Measurements from ENCODE around the gene RUNX1.

RUNX1 gene

DNA sequence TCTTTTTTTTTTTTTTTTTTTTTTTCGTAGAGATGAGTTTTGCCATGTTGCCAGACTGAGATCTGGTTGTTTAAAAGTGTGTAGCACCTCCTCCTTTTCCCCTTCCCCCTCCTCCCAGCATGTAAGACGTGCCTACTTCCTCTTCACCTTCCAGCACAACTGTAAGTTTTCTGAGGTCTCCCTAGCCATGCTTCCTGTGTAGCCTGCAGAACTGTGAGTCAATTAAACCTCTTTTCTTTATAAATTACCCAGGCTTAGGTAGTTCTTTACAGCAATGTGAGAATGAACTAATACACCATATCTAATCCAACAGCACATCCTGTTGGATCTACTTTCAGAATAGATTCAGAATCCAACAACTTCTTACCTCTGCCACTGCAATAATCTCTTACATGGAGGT lies 269.2 kb downstream of the RUNX1 start:
- Histone ChIP-seq H3K9ac (ENCODE audit: low read depth, low read length) (no peak overlapping the region), H3K27me3 (ENCODE audit: insufficient read depth, low read length) (no peaks in the 10 kb centered on the region), H3K4me1 (ENCODE audit: insufficient read depth, low read length) (no peaks in the 10 kb centered on the region), H3K36me3 (ENCODE audit: insufficient read depth, low read depth, low read length) (no peaks in the 10 kb centered on the region), H3K27ac (ENCODE audit: low read length) (no peak overlapping the region), H3K9me3 (ENCODE audit: insufficient read depth, low read depth, low read length) (no peaks in the 10 kb centered on the region), H3K4me3 (ENCODE audit: low read length) (no peak overlapping the region)

DNA sequence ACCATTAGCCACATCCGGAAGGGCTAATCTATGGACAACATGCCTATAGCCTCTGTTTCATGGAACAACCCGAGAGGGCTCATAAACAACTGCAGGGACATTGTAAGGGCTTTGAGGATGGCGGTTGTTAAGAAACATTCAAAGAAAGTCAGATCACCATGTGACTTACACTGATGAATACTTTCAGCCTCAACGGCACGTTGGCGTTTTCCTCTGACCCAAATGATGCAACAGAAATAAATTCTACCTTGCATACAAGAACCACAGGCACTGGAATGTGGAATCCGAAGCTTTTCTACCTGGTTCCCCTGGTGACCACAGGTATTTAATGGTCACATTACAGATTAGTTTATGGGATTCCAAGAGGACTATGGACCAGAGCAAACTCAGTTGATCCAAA lies 273.3 kb downstream of the RUNX1 start:
- Histone ChIP-seq H3K9ac (ENCODE audit: low read depth, low read length) (no peak overlapping the region), H3K36me3 (ENCODE audit: insufficient read depth, low read depth, low read length) (no peaks in the 10 kb centered on the region), H3K4me3 (ENCODE audit: low read length) (no peak overlapping the region), H3K4me1 (ENCODE audit: insufficient read depth, low read length) (no peaks in the 10 kb centered on the region), H3K27ac (ENCODE audit: low read length) (no peak overlapping the region), H3K27me3 (ENCODE audit: insufficient read depth, low read length) (no peaks in the 10 kb centered on the region), H3K9me3 (ENCODE audit: insufficient read depth, low read depth, low read length) (no peaks in the 10 kb centered on the region)

DNA sequence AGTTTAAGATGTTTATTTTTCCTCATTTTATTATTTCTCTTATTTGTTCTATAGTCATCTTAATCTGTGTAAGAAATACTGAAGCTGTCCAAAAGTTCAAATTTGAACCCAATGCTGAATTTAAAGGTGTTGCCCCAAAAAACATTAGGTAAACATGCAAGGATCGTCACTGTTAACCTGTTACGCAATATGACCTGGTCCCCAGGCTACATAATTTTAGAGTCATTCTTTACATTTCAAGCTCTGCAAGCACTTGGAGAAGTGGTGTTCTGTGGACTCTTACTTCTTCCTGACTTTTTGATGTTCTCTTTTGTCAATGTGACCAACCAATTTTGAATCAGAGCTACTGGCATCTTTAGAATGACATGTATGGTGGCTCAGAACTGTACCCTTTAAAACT lies 274.4 kb downstream of the RUNX1 start:
- H3K36me3 ChIP-seq (ENCODE audit: insufficient read depth, low read depth, low read length): no peaks in the 10 kb centered on the region
- H3K27ac ChIP-seq (ENCODE audit: low read length): no peak overlapping the region
- H3K4me1 ChIP-seq (ENCODE audit: insufficient read depth, low read length): no peaks in the 10 kb centered on the region
- no peaks in the 10 kb centered on the region for H3K9me3 ChIP-seq (ENCODE audit: insufficient read depth, low read depth, low read length)
- H3K27me3 ChIP-seq (ENCODE audit: insufficient read depth, low read length): no peaks in the 10 kb centered on the region
- H3K4me3 ChIP-seq (ENCODE audit: low read length): no peak overlapping the region
- H3K9ac ChIP-seq (ENCODE audit: low read depth, low read length): no peak overlapping the region

DNA sequence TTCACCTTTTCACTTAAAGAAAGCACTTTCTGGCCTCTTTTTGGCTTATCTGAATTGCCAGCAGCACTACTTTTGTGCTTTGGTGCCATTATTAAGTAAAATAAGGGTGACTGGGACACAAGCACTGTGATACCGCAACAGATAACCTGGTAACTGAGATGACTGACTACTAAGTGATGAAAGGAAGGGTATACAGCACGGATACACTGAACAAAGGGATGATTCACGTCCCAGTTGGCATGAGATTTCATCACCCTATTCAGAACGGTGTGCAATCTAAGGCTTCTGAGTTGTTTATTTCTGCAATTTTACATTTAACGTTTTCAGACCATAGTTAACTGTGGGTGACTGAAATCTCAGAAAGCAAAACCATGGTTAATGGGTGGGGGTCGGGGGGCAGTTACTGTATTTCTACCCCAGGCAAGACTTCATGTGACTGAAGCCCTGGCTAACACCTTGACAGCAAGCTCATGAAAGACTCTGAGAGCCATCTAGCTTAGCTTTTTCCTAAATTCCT lies 277.5 kb downstream of the RUNX1 start:
- H3K4me1 ChIP-seq (ENCODE audit: insufficient read depth, low read length): no peaks in the 10 kb centered on the region
- H3K27ac ChIP-seq (ENCODE audit: low read length): no peak overlapping the region
- H3K9me3 ChIP-seq (ENCODE audit: insufficient read depth, low read depth, low read length): no peaks in the 10 kb centered on the region
- no peaks in the 10 kb centered on the region for H3K27me3 ChIP-seq (ENCODE audit: insufficient read depth, low read length)
- no peak overlapping the region for H3K9ac ChIP-seq (ENCODE audit: low read depth, low read length)
- H3K4me3 ChIP-seq (ENCODE audit: low read length): no peak overlapping the region
- no peaks in the 10 kb centered on the region for H3K36me3 ChIP-seq (ENCODE audit: insufficient read depth, low read depth, low read length)

DNA sequence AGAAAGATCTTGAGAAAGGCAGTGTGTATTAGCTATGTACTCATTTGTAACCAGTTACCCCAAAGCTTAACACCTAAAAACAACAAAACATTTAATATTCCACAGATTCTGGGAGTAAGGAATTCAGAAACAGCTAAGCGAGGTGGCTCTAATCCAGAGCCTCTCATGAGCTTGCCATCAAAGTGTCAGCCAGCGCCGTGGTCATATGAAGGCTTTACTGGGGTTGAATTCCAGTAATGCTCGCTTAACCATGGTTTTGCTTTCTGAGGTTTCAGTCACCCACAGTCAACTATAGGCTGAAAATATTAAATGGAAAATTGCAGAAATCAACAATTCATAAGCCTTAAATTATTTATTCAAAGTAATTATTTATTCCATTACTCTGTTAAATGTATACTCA lies 278.5 kb downstream of the RUNX1 start:
- H3K4me1 ChIP-seq (ENCODE audit: insufficient read depth, low read length): no peaks in the 10 kb centered on the region
- no peaks in the 10 kb centered on the region for H3K36me3 ChIP-seq (ENCODE audit: insufficient read depth, low read depth, low read length)
- H3K27ac ChIP-seq (ENCODE audit: low read length): no peak overlapping the region
- H3K27me3 ChIP-seq (ENCODE audit: insufficient read depth, low read length): no peaks in the 10 kb centered on the region
- H3K4me3 ChIP-seq (ENCODE audit: low read length): no peak overlapping the region
- H3K9ac ChIP-seq (ENCODE audit: low read depth, low read length): no peak overlapping the region
- H3K9me3 ChIP-seq (ENCODE audit: insufficient read depth, low read depth, low read length): no peaks in the 10 kb centered on the region

GRCh38 chr21:34768326-34768725 lies 280.8 kb downstream of the RUNX1 start:
- no peak overlapping the region for H3K27ac ChIP-seq (ENCODE audit: low read length)
- no peaks in the 10 kb centered on the region for H3K27me3 ChIP-seq (ENCODE audit: insufficient read depth, low read length)
- no peaks in the 10 kb centered on the region for H3K4me1 ChIP-seq (ENCODE audit: insufficient read depth, low read length)
- H3K9me3 ChIP-seq (ENCODE audit: insufficient read depth, low read depth, low read length): no peaks in the 10 kb centered on the region
- H3K36me3 ChIP-seq (ENCODE audit: insufficient read depth, low read depth, low read length): no peaks in the 10 kb centered on the region
- no peak overlapping the region for H3K4me3 ChIP-seq (ENCODE audit: low read length)
- no peak overlapping the region for H3K9ac ChIP-seq (ENCODE audit: low read depth, low read length)

- H3K9me3 ChIP-seq (ENCODE audit: insufficient read depth, low read depth, low read length): no peaks in the 10 kb centered on the region
- no peaks in the 10 kb centered on the region for H3K4me1 ChIP-seq (ENCODE audit: insufficient read depth, low read length)
- no peak overlapping the region for H3K9ac ChIP-seq (ENCODE audit: low read depth, low read length)
- no peak overlapping the region for H3K27ac ChIP-seq (ENCODE audit: low read length)
- no peak overlapping the region for H3K4me3 ChIP-seq (ENCODE audit: low read length)
- no peaks in the 10 kb centered on the region for H3K36me3 ChIP-seq (ENCODE audit: insufficient read depth, low read depth, low read length)
- H3K27me3 ChIP-seq (ENCODE audit: insufficient read depth, low read length): no peaks in the 10 kb centered on the region
Observed at GRCh38 chr21:34766862-34767261, 282.2 kb downstream of the RUNX1 start.

- Histone ChIP-seq H3K27ac (ENCODE audit: low read length) (no peak overlapping the region), H3K36me3 (ENCODE audit: insufficient read depth, low read depth, low read length) (no peaks in the 10 kb centered on the region), H3K27me3 (ENCODE audit: insufficient read depth, low read length) (no peaks in the 10 kb centered on the region), H3K9ac (ENCODE audit: low read depth, low read length) (no peak overlapping the region), H3K9me3 (ENCODE audit: insufficient read depth, low read depth, low read length) (no peaks in the 10 kb centered on the region), H3K4me3 (ENCODE audit: low read length) (no peak overlapping the region), H3K4me1 (ENCODE audit: insufficient read depth, low read length) (no peaks in the 10 kb centered on the region)
Observed at GRCh38 chr21:34765619-34766018, 283.5 kb downstream of the RUNX1 start.

DNA sequence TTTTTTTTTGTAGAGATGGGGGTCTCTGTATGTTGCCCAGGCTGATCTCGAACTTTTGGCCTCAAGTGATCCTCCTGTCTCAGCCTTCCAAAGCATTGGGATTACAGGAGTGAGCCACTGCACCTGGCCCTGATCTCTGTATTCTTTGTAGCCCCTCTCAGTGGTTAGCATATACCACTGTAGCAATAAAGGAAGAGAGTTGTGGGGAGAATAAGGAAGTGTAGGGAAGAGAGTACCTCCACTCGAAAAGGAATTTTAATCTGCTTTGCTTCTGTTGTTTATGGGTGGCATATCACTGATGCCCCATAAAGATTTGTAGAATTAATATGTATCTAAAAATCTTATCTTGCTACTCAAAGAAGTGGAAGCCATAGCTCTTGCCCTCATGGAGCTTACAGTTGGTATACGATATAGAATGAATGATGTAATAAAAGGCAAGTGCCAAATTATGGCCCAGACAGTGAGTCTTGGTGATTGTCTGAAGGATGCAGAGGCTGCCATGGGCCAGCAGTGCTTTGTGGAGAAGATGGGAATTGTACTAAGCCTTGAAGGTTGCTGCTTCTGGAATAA lies 284.3 kb downstream of the RUNX1 start:
- no peak overlapping the region for H3K27ac ChIP-seq (ENCODE audit: low read length)
- H3K27me3 ChIP-seq (ENCODE audit: insufficient read depth, low read length): no peaks in the 10 kb centered on the region
- H3K4me3 ChIP-seq (ENCODE audit: low read length): no peak overlapping the region
- no peaks in the 10 kb centered on the region for H3K4me1 ChIP-seq (ENCODE audit: insufficient read depth, low read length)
- no peaks in the 10 kb centered on the region for H3K9me3 ChIP-seq (ENCODE audit: insufficient read depth, low read depth, low read length)
- H3K36me3 ChIP-seq (ENCODE audit: insufficient read depth, low read depth, low read length): no peaks in the 10 kb centered on the region
- H3K9ac ChIP-seq (ENCODE audit: low read depth, low read length): no peak overlapping the region

DNA sequence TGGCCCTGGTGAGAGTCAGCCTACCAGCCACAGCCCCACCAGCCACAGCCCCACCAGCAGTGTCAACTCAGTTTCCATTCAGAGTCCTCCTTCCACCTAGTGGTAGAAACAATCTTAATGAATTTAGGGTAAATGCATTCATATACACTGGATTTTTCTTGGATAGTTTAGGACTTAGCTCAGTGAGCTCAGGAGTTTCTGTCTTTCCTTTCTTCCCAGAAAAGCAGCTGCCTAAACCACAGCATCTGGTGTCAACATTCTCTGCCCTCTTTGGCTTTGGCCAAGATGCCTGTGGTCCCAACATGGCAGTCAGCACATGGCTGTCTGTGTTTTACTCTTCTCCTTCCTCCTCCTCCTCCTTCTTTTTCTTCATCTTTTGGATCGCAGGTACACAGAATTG lies 286.3 kb downstream of the RUNX1 start:
- Histone ChIP-seq H3K4me3 (ENCODE audit: low read length) (no peak overlapping the region), H3K9ac (ENCODE audit: low read depth, low read length) (no peak overlapping the region), H3K9me3 (ENCODE audit: insufficient read depth, low read depth, low read length) (no peaks in the 10 kb centered on the region), H3K27me3 (ENCODE audit: insufficient read depth, low read length) (no peaks in the 10 kb centered on the region), H3K4me1 (ENCODE audit: insufficient read depth, low read length) (no peaks in the 10 kb centered on the region), H3K27ac (ENCODE audit: low read length) (no peak overlapping the region), H3K36me3 (ENCODE audit: insufficient read depth, low read depth, low read length) (no peaks in the 10 kb centered on the region)

- Histone ChIP-seq H3K4me1 (ENCODE audit: insufficient read depth, low read length) (no peaks in the 10 kb centered on the region), H3K36me3 (ENCODE audit: insufficient read depth, low read depth, low read length) (no peaks in the 10 kb centered on the region), H3K4me3 (ENCODE audit: low read length) (no peak overlapping the region), H3K27me3 (ENCODE audit: insufficient read depth, low read length) (no peaks in the 10 kb centered on the region), H3K9ac (ENCODE audit: low read depth, low read length) (no peak overlapping the region), H3K9me3 (ENCODE audit: insufficient read depth, low read depth, low read length) (no peaks in the 10 kb centered on the region), H3K27ac (ENCODE audit: low read length) (no peak overlapping the region)
Observed at GRCh38 chr21:34761758-34762330, 287.3 kb downstream of the RUNX1 start.

GRCh38 chr21:34754690-34755647 lies 294.1 kb downstream of the RUNX1 start:
- Histone ChIP-seq H3K9me3 (ENCODE audit: insufficient read depth, low read depth, low read length) (no peaks in the 10 kb centered on the region), H3K27me3 (ENCODE audit: insufficient read depth, low read length) (no peaks in the 10 kb centered on the region), H3K9ac (ENCODE audit: low read depth, low read length) (no peak overlapping the region), H3K27ac (ENCODE audit: low read length) (no peak overlapping the region), H3K4me1 (ENCODE audit: insufficient read depth, low read length) (no peaks in the 10 kb centered on the region), H3K4me3 (ENCODE audit: low read length) (no peak overlapping the region), H3K36me3 (ENCODE audit: insufficient read depth, low read depth, low read length) (no peaks in the 10 kb centered on the region)
